Measurements from ENCODE around the gene WARS2. TPM values are rescaled to one million over a fixed set of nuclear protein-coding genes. Genes with fewer than 3 reads are reported as not detected.

WARS2 gene
- total RNA-seq, 4 donors from 2014 or later: 5.8 to 12.6 (median 10.0) TPM

DNA sequence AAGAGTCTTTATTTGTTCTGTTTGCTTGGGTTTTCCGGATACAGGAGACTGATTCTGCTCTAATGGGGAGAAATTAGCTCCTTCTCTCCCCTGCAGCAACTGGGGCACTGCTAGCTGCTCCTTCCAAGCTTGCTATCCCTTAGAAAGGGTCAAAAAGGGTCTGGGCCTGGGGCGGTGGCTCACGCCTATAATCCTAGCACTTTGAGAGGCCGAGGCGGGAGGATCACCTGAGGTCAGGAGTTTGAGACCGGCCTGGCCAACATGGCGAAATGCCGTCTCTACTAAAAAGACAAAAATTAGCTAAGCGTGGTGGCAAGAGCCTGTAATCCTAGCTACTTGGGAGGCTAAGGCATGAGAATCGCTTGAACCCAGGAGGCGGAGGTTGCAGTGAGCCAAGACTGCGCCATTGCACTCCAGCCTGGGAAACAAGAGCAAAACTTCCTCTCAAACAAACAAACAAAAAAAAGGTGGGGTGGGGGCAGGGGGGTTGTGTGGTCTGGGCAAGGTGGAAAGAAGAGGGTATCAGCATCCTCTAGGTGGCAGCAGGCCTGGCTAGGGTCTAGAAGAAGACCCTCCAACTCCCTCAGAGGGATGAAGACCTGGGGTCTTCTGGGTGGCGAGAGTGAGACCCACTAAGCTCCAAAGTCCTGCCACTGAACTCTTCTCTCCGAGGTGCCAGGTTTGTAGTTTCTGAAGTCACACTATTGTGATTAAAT is 136.9 kb downstream of the WARS2 start:
- Histone ChIP-seq H3K9me3 (no peaks in the 10 kb centered on the region), H3K36me3 (no peaks in the 10 kb centered on the region), H3K27me3 (peaks cover 0 to 100% (median 73%) of the 10 kb centered on the region in 4 donors), H3K4me1 (peaks cover 36 to 58% (median 49%) of the 10 kb centered on the region in 4 donors), H3K27ac (replicated peaks in 1 of 4) (no peak overlapping the region), H3K4me3 (no peak overlapping the region)
- WGBS: 58% methylated on average over 14 of the region's 14 CpGs
- intact Hi-C loops (cut with DNase I): loop anchor here (5.0 kb wide), 1 partner anchor 861 kb away; no protein-coding TSS in a partner anchor
- no peak for DNase-seq (ENCODE audit: extremely low spot score)
- TF ChIP-seq POLR2A (IDR thresholded peaks at IDR 0.05; ENCODE audit: low read depth): no peak
- TF ChIP-seq, protein P1, sequence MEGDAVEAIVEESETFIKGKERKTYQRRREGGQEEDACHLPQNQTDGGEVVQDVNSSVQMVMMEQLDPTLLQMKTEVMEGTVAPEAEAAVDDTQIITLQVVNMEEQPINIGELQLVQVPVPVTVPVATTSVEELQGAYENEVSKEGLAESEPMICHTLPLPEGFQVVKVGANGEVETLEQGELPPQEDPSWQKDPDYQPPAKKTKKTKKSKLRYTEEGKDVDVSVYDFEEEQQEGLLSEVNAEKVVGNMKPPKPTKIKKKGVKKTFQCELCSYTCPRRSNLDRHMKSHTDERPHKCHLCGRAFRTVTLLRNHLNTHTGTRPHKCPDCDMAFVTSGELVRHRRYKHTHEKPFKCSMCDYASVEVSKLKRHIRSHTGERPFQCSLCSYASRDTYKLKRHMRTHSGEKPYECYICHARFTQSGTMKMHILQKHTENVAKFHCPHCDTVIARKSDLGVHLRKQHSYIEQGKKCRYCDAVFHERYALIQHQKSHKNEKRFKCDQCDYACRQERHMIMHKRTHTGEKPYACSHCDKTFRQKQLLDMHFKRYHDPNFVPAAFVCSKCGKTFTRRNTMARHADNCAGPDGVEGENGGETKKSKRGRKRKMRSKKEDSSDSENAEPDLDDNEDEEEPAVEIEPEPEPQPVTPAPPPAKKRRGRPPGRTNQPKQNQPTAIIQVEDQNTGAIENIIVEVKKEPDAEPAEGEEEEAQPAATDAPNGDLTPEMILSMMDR (IDR thresholded peaks at IDR 0.05): no peak
- no peak for TF ChIP-seq POLR2AphosphoS5 (IDR thresholded peaks at IDR 0.05)
- no peak for TF ChIP-seq EP300 (IDR thresholded peaks at IDR 0.05)

DNA sequence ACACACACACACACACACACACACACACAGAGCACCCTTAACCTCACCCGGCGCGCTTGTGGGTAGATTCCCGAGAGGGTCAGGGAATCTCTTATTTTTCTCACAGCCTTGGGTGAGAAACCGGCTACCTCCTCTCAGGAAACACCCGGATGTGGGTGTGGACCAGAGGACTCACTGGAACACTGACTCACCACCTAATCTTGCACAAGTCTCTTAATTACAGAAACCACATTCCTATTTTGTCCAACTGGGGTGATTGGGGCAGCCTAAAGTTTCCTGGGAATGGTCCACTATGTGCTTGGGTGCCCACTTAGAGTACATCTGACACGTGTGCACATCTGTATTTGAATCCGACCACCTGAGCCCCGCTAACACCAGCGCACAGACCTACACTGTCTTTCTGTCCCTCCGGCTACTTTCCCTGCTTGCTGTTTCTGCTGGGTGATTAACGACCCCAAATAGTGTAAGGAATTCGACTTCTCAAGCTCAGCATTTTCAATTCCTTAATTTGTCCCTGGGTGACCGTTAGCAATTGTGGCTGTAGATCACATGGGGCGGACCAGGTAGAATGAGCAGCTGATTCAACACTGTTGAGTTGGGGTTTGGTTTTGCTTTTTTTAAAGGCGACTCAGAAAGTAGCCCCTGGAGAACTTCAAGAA is 138.3 kb downstream of the WARS2 start:
- no peak for TF ChIP-seq EP300 (IDR thresholded peaks at IDR 0.05)
- no peak for TF ChIP-seq POLR2A (IDR thresholded peaks at IDR 0.05; ENCODE audit: low read depth)
- TF ChIP-seq POLR2AphosphoS5 (IDR thresholded peaks at IDR 0.05): no peak
- TF ChIP-seq, protein P1 (IDR thresholded peaks at IDR 0.05): no peak
- WGBS: 20% methylated on average over 16 of the region's 16 CpGs
- intact Hi-C loops (cut with DNase I): loop anchor here (5.0 kb wide), 1 partner anchor 860 kb away; no protein-coding TSS in a partner anchor
- Histone ChIP-seq H3K36me3 (no peaks in the 10 kb centered on the region), H3K4me3 (no peak overlapping the region), H3K4me1 (peaks cover 23 to 44% (median 35%) of the 10 kb centered on the region in 4 donors), H3K27me3 (peaks cover 0 to 100% (median 72%) of the 10 kb centered on the region in 4 donors), H3K27ac (replicated peaks in 1 of 4) (no peak overlapping the region), H3K9me3 (no peaks in the 10 kb centered on the region)
- no peak for DNase-seq (ENCODE audit: extremely low spot score)

DNA sequence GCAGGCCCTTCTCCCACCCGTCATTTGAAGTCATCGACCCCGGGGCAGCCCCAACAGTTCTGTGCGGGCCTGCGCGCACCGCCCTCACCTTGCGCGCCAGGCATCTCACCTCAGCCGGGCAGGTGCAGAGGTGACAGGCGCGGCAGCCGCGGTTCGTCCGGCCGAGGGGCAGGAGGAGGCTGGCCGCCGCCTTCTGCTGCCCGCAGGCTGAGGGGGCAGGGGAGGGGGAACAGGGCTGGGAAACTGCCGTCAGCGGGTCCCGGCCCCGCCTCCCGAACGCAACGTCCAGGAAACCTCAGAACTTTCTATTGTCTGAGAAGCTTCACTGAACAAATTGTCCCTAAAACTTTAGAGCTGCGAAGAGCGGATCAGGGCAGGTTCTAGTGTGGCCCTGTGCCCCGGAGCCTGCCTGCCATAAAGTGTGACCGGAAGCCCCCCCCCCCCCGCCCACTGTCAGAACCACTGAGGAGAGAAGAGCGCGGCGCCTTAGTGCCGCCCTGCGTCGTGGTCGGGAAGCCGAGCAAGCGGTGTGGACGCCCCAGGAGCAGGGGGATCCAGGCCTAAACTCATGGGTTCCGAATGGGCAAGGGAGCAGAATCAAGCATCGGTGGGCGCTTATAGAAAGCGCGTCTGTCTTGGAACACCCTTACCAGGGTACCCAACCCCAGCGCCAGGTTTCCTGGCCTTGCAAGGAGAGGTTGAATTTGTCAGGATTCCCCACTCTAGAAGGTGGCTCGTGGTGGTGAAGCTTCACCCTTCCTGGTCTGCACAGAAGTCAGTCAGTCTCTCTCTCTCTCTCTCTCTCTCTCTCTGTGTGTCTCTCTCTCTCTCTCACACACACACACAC is 139.0 kb downstream of the WARS2 start:
- no peak for DNase-seq (ENCODE audit: extremely low spot score)
- Histone ChIP-seq H3K36me3 (no peaks in the 10 kb centered on the region), H3K4me1 (peaks cover 16 to 36% (median 27%) of the 10 kb centered on the region in 4 donors), H3K4me3 (peak overlapping the region; percentile 28 to 47 (median 30)), H3K27ac (replicated peaks in 1 of 4) (no peak overlapping the region), H3K27me3 (peaks cover 0 to 100% (median 69%) of the 10 kb centered on the region in 4 donors), H3K9me3 (no peaks in the 10 kb centered on the region)
- no peak for TF ChIP-seq POLR2A (IDR thresholded peaks at IDR 0.05; ENCODE audit: low read depth)
- TF ChIP-seq, protein P1 (IDR thresholded peaks at IDR 0.05): no peak
- no peak for TF ChIP-seq EP300 (IDR thresholded peaks at IDR 0.05)
- TF ChIP-seq POLR2AphosphoS5 (IDR thresholded peaks at IDR 0.05): no peak
- 3% methylated on average over 25 of the region's 49 CpGs for WGBS
- intact Hi-C loops (cut with DNase I): loop anchor here (5.0 kb wide), 1 partner anchor 859 kb away; no protein-coding TSS in a partner anchor

DNA sequence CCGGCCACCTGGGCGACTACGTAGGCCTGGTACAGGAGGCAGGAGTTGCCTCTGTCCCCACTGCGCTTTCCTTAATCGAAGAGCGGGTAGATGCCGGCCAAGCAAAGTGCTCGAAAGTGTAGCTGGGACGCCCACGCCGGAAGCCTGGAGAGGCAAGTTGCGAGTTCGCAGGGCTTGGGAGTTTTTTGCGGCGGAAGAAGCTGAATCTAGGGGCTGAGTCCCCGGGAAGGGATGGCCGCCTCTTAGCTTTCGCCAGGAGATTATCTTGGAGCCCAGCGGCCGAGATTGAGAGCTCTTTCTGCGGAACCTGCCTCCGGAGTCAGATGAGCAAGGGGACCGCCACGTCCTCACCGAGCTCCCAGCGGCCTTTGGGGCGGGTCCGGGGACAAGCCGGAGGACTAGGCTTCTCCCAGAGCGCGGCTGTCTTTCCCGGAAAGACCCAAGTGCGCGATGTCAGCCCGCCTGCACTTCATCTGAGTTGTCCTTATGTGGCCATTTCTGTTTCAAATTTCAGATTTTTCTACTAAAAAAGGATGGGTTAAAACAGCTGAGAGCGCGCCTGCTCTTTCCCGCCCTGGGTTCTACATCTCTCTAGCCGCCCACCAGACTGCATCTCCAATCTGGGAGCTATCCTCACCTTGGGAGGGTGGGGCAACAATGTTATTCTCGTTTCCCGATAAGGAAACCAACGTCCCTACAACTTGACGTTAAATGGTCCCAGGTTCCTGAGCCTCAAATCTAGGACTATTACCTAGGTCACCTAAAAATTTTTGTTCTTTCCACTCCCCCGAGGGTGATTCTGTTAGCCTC is 139.9 kb downstream of the WARS2 start:
- Histone ChIP-seq H3K4me1 (peaks cover 15 to 30% (median 24%) of the 10 kb centered on the region in 4 donors), H3K4me3 (peak overlapping the region; percentile 28 to 47 (median 30)), H3K9me3 (no peaks in the 10 kb centered on the region), H3K27me3 (peaks cover 0 to 100% (median 68%) of the 10 kb centered on the region in 4 donors), H3K27ac (replicated peaks in 1 of 4) (no peak overlapping the region), H3K36me3 (no peaks in the 10 kb centered on the region)
- no peak for DNase-seq (ENCODE audit: extremely low spot score)
- TF ChIP-seq, protein P1 (IDR thresholded peaks at IDR 0.05): no peak
- intact Hi-C loops (cut with DNase I): loop anchor here (5.0 kb wide), 1 partner anchor 858 kb away; no protein-coding TSS in a partner anchor
- WGBS: 6% methylated on average over 20 of the region's 44 CpGs
